PC-3 (cell line): Measurements from ENCODE around the gene RTL10. TPM values are rescaled to one million over a fixed set of nuclear protein-coding genes. Genes with fewer than 3 reads are reported as not detected.

ENCODE experiments used
- ATAC-seq: fragments of 200-7000 bp; cut with Tn5 transposase; 2 replicates; pipeline ENCODE4 v1.9.1; 2020; ENCODE audit warnings: mild to moderate bottlenecking, moderate library complexity
- BruUV-seq: library from RNA; stranded (reverse); fragments of 400-500 nt; replicated peaks from 2 replicates; lab custom pipeline; 2021; lab: Mats Ljungman, UMichigan
- CTCF ChIA-PET: fragments of 300-600 bp; sonication (Branson Sonifier 250); formaldehyde crosslinking; loops from one replicate; lab custom pipeline; 2022; ENCODE audit warnings: antibody characterized with exemption; lab: Charles Lee
- POLR2A ChIA-PET: fragments of 300-600 bp; sonication (Branson Sonifier 250); formaldehyde crosslinking; loops from one replicate; lab custom pipeline; 2022; ENCODE audit warnings: antibody characterized with exemption; ENCODE audit not compliant: unreplicated experiment; lab: Charles Lee
- DNase-seq: peaks from one replicate; pipeline ENCODE4 v3.0.0-alpha.2; 2015
- H2AFZ ChIP-seq: fragments of 300-600 bp; sonication (generic); 2 replicates; pipeline ENCODE4 v1.6.0; 2016; ENCODE audit warnings: antibody characterized with exemption, low read length
- H3F3A ChIP-seq: fragments of 300-600 bp; sonication (generic); one replicate; pipeline ENCODE4 v1.6.0; 2017; ENCODE audit warnings: antibody characterized with exemption, low read length, control low read depth, mild to moderate bottlenecking; ENCODE audit not compliant: unreplicated experiment
- H3K27ac ChIP-seq: fragments of 300-600 bp; sonication (generic); 2 replicates; pipeline ENCODE4 v1.5.1; 2016; ENCODE audit warnings: mild to moderate bottlenecking, low read length
- H3K27me3 ChIP-seq: fragments of 300-600 bp; sonication (generic); 2 replicates; pipeline ENCODE4 v1.6.1; 2016; ENCODE audit warnings: low read length, mixed read lengths
- H3K36me3 ChIP-seq: fragments of 300-600 bp; sonication (generic); 2 replicates; pipeline ENCODE4 v1.6.1; 2016; ENCODE audit warnings: low read depth, mixed run types, low read length, mixed read lengths
- H3K4me1 ChIP-seq: fragments of 300-600 bp; sonication (generic); 2 replicates; pipeline ENCODE4 v1.5.1; 2016; ENCODE audit warnings: low read length; ENCODE audit not compliant: insufficient read depth
- H3K4me2 ChIP-seq: fragments of 300-600 bp; sonication (generic); 2 replicates; pipeline ENCODE4 v1.6.0; 2016; ENCODE audit warnings: low read length
- H3K4me3 ChIP-seq: fragments of 300-600 bp; sonication (generic); 2 replicates; pipeline ENCODE4 v1.5.1; 2016; ENCODE audit warnings: mild to moderate bottlenecking, low read length, mixed read lengths
- H3K79me2 ChIP-seq: fragments of 300-600 bp; sonication (generic); 2 replicates; pipeline ENCODE4 v1.6.1; 2017; ENCODE audit warnings: low read length, mixed read lengths
- H3K9ac ChIP-seq: fragments of 300-600 bp; sonication (generic); 2 replicates; pipeline ENCODE4 v1.6.0; 2016; ENCODE audit warnings: mild to moderate bottlenecking, low read length
- H3K9me2 ChIP-seq: fragments of 300-600 bp; sonication (generic); replicated peaks from 2 replicates; pipeline ENCODE4 v1.6.1; 2016; ENCODE audit warnings: mixed run types, low read length, mixed read lengths
- H3K9me3 ChIP-seq: fragments of 300-600 bp; sonication (generic); 2 replicates; pipeline ENCODE4 v1.6.1; 2016; ENCODE audit warnings: low read length, mixed read lengths
- H4K20me1 ChIP-seq: fragments of 300-600 bp; sonication (generic); 2 replicates; pipeline ENCODE4 v1.6.1; 2016; ENCODE audit warnings: low read length, mixed read lengths
- CTCF ChIP-seq: fragments of 300-600 bp; sonication (generic); conservative IDR thresholded peaks from 2 replicates; pipeline ENCODE4 v1.5.1; 2017; ENCODE audit warnings: antibody characterized with exemption, low read depth, mild to moderate bottlenecking, low read length
- EZH2 ChIP-seq: fragments of 300-600 bp; sonication (generic); IDR thresholded peaks from one replicate; pipeline ENCODE4 v1.6.1; 2017; ENCODE audit warnings: antibody characterized with exemption, mild to moderate bottlenecking, low read length; ENCODE audit not compliant: unreplicated experiment
- EZH2phosphoT487 ChIP-seq: fragments of 300-600 bp; sonication (generic); IDR thresholded peaks from 2 replicates; pipeline ENCODE4 v1.6.1; 2018; ENCODE audit warnings: mild to moderate bottlenecking, antibody characterized with exemption, low read length, borderline replicate concordance
- intact Hi-C: fragments of 100-400 bp; cut with micrococcal nuclease; formaldehyde crosslinking; loops from 2 replicates; pipeline ENCODE4 v1.9.0; 2023
- total RNA-seq: library from RNA; depleted of rRNA; stranded (reverse); fragments of >200 nt; gene quantifications from 2 replicates; pipeline ENCODE4 v1.2.3, GENCODE V29; 2014

Gene RTL10
- total RNA-seq, 1 experiment from 2014 or later = 7.8 TPM

- Histone ChIP-seq H3K27me3 (no peaks in the 10 kb centered on the region), H3K4me3 (no peak overlapping the region), H3F3A (no peaks in the 10 kb centered on the region), H3K36me3 (no peaks in the 10 kb centered on the region), H3K27ac (no peak overlapping the region), H3K9me2 (no peaks in the 10 kb centered on the region), H3K9me3 (no peaks in the 10 kb centered on the region), H3K4me1 (no peaks in the 10 kb centered on the region), H3K79me2 (no peaks in the 10 kb centered on the region), H4K20me1 (no peaks in the 10 kb centered on the region), H3K9ac (no peak overlapping the region), H3K4me2 (no peak overlapping the region), H2AFZ (no peak overlapping the region)
- CTCF ChIA-PET = no interaction called here
- DNase-seq (no peak), ATAC-seq (no peak)
- BruUV-seq = no TSS peak
- TF ChIP-seq EZH2 = no peak
- intact Hi-C loops = no loop called here
- POLR2A ChIA-PET = no interaction called here
These were observed 40.2 kb downstream of the RTL10 start for GRCh38 chr22:19814428-19814827.

- Histone ChIP-seq H4K20me1 (no peaks in the 10 kb centered on the region), H3K9ac (no peak overlapping the region), H3K4me1 (no peaks in the 10 kb centered on the region), H3F3A (no peaks in the 10 kb centered on the region), H2AFZ (no peak overlapping the region), H3K9me2 (no peaks in the 10 kb centered on the region), H3K27ac (no peak overlapping the region), H3K4me3 (no peak overlapping the region), H3K9me3 (no peaks in the 10 kb centered on the region), H3K4me2 (no peak overlapping the region), H3K79me2 (no peaks in the 10 kb centered on the region), H3K36me3 (no peaks in the 10 kb centered on the region), H3K27me3 (no peaks in the 10 kb centered on the region)
- CTCF ChIA-PET = no interaction called here
- BruUV-seq = no TSS peak
- intact Hi-C loops = no loop called here
- POLR2A ChIA-PET = no interaction called here
- no peak for ATAC-seq
- TF ChIP-seq CTCF (no peak), EZH2phosphoT487 (no peak), EZH2 (no peak)
- no peak for DNase-seq
These were observed 41.8 kb downstream of the RTL10 start for GRCh38 chr22:19812910-19813309.

GRCh38 chr22:19811811-19812771, 42.6 kb downstream of the RTL10 start:
- no peak overlapping the region for H3K9ac ChIP-seq
- H3K27me3 ChIP-seq = no peaks in the 10 kb centered on the region
- no peaks in the 10 kb centered on the region for H3K9me3 ChIP-seq
- H3K4me1 ChIP-seq = peaks cover 5% of the 10 kb centered on the region
- TF ChIP-seq EZH2 (no peak), CTCF (no peak), EZH2phosphoT487 (no peak)
- H3K27ac ChIP-seq = no peak overlapping the region
- ChIA-PET POLR2A (no interaction called here), CTCF (no interaction called here)
- H3K9me2 ChIP-seq = no peaks in the 10 kb centered on the region
- no peak overlapping the region for H3K4me3 ChIP-seq
- no peak for DNase-seq
- H3K36me3 ChIP-seq = no peaks in the 10 kb centered on the region
- no peaks in the 10 kb centered on the region for H3F3A ChIP-seq
- no peak overlapping the region for H2AFZ ChIP-seq
- ATAC-seq = no peak
- H4K20me1 ChIP-seq = no peaks in the 10 kb centered on the region
- no peak overlapping the region for H3K4me2 ChIP-seq
- BruUV-seq = no TSS peak
- intact Hi-C loops = no loop called here
- no peaks in the 10 kb centered on the region for H3K79me2 ChIP-seq
